Liver (tissue), 3 donors: ENCODE results near the gene NAT9.

Source experiments
- CTCF ChIP-seq: fragments of 150-350 bp; IDR thresholded peaks from 2 replicates; pipeline ENCODE4 v1.5.1; 2017; ENCODE audit warnings: improper control_type of control experiment, low read depth, low read length; ENCODE audit not compliant: missing input control
- EGR1 ChIP-seq, 2 donors: IDR thresholded peaks; 2 replicates each; pipeline ENCODE4 v1.6.1; 2016 to 2018; ENCODE audit warnings: antibody characterized with exemption in 2 of 2, low read depth in 2 of 2
- FOXA1 ChIP-seq: IDR thresholded peaks from 2 replicates; pipeline ENCODE4 v1.6.1; 2016; ENCODE audit warnings: antibody characterized with exemption
- HNF4A ChIP-seq, 2 donors: conservative IDR thresholded peaks; 2 replicates each; pipeline ENCODE4 v1.6.1; 2016; ENCODE audit warnings: antibody characterized with exemption in 2 of 2, mild to moderate bottlenecking in 2 of 2
- HNF4G ChIP-seq: IDR thresholded peaks from 2 replicates; pipeline ENCODE4 v1.6.1; 2016; ENCODE audit warnings: antibody characterized with exemption
- JUND ChIP-seq, 2 donors: IDR thresholded peaks; 2 replicates each; pipeline ENCODE4 v1.6.1; 2016; ENCODE audit warnings: antibody characterized with exemption in 2 of 2
- NR2F2 ChIP-seq: IDR thresholded peaks from 2 replicates; pipeline ENCODE4 v1.6.1; 2016; ENCODE audit warnings: antibody characterized with exemption
- RAD21 ChIP-seq, 2 donors: IDR thresholded peaks; 2 replicates each; pipeline ENCODE4 v1.6.1; 2016; ENCODE audit warnings: antibody characterized with exemption in 2 of 2, mild to moderate bottlenecking in 2 of 2
- SP1 ChIP-seq: IDR thresholded peaks from 2 replicates; pipeline ENCODE4 v1.6.1; 2018; ENCODE audit warnings: antibody characterized with exemption, mild to moderate bottlenecking
- TAF1 ChIP-seq: conservative IDR thresholded peaks from 2 replicates; pipeline ENCODE4 v1.6.1; 2016; ENCODE audit warnings: antibody characterized with exemption, mild to moderate bottlenecking
- ZBTB33 ChIP-seq: IDR thresholded peaks from 2 replicates; pipeline ENCODE4 v1.6.1; 2016; ENCODE audit warnings: antibody characterized with exemption
- TF ChIP-seq, protein P1 (sequence below): IDR thresholded peaks from 2 replicates; pipeline ENCODE4 v1.6.1; 2016; ENCODE audit warnings: antibody characterized with exemption
- TF ChIP-seq, protein P2 (sequence below): IDR thresholded peaks from 2 replicates; pipeline ENCODE4 v1.6.1; 2016; ENCODE audit warnings: antibody characterized with exemption, mild to moderate bottlenecking
- donor health status: healthy.
- donor health status: healthy.

DNA sequence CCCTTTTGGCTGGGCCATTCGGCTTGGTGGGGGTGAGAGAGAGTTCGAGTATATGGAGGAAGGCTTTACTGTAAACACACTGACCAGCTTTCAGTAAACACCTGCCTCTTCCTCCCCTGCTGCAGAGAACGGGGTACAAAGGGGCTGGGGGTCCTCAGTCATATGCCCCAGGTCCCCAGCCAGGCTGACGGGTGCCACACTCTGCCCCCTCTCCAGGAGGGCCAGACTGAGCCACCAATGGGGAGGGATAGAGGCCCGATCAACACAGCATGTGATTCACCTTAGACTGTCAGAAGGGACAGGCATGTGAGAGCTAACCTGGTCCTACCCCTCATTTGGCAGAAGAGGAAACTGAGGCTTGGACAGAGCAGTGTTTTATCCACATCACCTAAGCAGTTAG is 14.7 kb downstream of the NAT9 start:
- no peak for TF ChIP-seq RAD21 (IDR thresholded peaks at IDR 0.05)
- TF ChIP-seq EGR1 (IDR thresholded peaks at IDR 0.05; ENCODE audit: low read depth in 2 of 2): no peak
- no peak for TF ChIP-seq CTCF
- no peak for TF ChIP-seq JUND (IDR thresholded peaks at IDR 0.05)
- TF ChIP-seq HNF4G: no peak
- no peak for TF ChIP-seq SP1
- no peak for TF ChIP-seq FOXA1
- TF ChIP-seq ZBTB33: no peak
- TF ChIP-seq TAF1: no peak
- TF ChIP-seq, protein P1, sequence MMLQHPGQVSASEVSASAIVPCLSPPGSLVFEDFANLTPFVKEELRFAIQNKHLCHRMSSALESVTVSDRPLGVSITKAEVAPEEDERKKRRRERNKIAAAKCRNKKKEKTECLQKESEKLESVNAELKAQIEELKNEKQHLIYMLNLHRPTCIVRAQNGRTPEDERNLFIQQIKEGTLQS: no peak
- TF ChIP-seq, protein P2, sequence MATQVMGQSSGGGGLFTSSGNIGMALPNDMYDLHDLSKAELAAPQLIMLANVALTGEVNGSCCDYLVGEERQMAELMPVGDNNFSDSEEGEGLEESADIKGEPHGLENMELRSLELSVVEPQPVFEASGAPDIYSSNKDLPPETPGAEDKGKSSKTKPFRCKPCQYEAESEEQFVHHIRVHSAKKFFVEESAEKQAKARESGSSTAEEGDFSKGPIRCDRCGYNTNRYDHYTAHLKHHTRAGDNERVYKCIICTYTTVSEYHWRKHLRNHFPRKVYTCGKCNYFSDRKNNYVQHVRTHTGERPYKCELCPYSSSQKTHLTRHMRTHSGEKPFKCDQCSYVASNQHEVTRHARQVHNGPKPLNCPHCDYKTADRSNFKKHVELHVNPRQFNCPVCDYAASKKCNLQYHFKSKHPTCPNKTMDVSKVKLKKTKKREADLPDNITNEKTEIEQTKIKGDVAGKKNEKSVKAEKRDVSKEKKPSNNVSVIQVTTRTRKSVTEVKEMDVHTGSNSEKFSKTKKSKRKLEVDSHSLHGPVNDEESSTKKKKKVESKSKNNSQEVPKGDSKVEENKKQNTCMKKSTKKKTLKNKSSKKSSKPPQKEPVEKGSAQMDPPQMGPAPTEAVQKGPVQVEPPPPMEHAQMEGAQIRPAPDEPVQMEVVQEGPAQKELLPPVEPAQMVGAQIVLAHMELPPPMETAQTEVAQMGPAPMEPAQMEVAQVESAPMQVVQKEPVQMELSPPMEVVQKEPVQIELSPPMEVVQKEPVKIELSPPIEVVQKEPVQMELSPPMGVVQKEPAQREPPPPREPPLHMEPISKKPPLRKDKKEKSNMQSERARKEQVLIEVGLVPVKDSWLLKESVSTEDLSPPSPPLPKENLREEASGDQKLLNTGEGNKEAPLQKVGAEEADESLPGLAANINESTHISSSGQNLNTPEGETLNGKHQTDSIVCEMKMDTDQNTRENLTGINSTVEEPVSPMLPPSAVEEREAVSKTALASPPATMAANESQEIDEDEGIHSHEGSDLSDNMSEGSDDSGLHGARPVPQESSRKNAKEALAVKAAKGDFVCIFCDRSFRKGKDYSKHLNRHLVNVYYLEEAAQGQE: no peak
- TF ChIP-seq NR2F2: no peak
- no peak for TF ChIP-seq HNF4A (conservative IDR thresholded peaks at IDR 0.05)
